H9 (cell line): ENCODE measurements around the gene GRK1. TPM values are rescaled to one million over a fixed set of nuclear protein-coding genes. Genes with fewer than 3 reads are reported as not detected.

ENCODE experiments used
- DNase-seq: peaks from one replicate; pipeline ENCODE4 v3.0.0-alpha.2; 2017
- H2AFZ ChIP-seq: one replicate; pipeline ENCODE4 v1.6.1; 2013; ENCODE audit warnings: mild to moderate bottlenecking, low read length, control low read depth, moderate library complexity
- H2AK5ac ChIP-seq: 2 replicates; pipeline ENCODE4 v1.6.1; 2013; ENCODE audit warnings: low read length, control low read depth, mixed read lengths; ENCODE audit not compliant: insufficient read length
- H2BK120ac ChIP-seq: one replicate; pipeline ENCODE4 v1.6.1; 2013; ENCODE audit warnings: low read depth, mild to moderate bottlenecking, low read length, control low read depth, inconsistent platforms; ENCODE audit not compliant: poor library complexity, severe bottlenecking
- H2BK12ac ChIP-seq: 2 replicates; pipeline ENCODE4 v1.6.1; 2013; ENCODE audit warnings: low read length, control low read depth, mixed read lengths, low read depth; ENCODE audit not compliant: insufficient read length
- H2BK15ac ChIP-seq: 2 replicates; pipeline ENCODE4 v1.6.1; 2013; ENCODE audit warnings: low read depth, low read length, control low read depth
- H2BK20ac ChIP-seq: one replicate; pipeline ENCODE4 v1.6.1; 2013; ENCODE audit warnings: low read depth, mild to moderate bottlenecking, low read length, control low read depth, inconsistent platforms; ENCODE audit not compliant: poor library complexity, severe bottlenecking
- H2BK5ac ChIP-seq: 2 replicates; pipeline ENCODE4 v1.6.1; 2013; ENCODE audit warnings: low read length, control low read depth, mixed read lengths; ENCODE audit not compliant: insufficient read length
- H3K14ac ChIP-seq: 2 replicates; pipeline ENCODE4 v1.6.1; 2013; ENCODE audit warnings: low read length, control low read depth; ENCODE audit not compliant: insufficient read depth
- H3K18ac ChIP-seq: 2 replicates; pipeline ENCODE4 v1.6.1; 2013; ENCODE audit warnings: low read depth, mild to moderate bottlenecking, mixed read lengths, low read length, control low read depth; ENCODE audit not compliant: insufficient read length
- H3K23ac ChIP-seq: 2 replicates; pipeline ENCODE4 v1.6.1; 2013; ENCODE audit warnings: low read length, control low read depth, mixed read lengths, low read depth; ENCODE audit not compliant: insufficient read length
- H3K23me2 ChIP-seq: 2 replicates; pipeline ENCODE4 v1.6.1; 2013; ENCODE audit warnings: low read depth, mild to moderate bottlenecking, mixed read lengths, low read length, control low read depth; ENCODE audit not compliant: insufficient read length, poor library complexity, severe bottlenecking
- H3K27ac ChIP-seq: 2 replicates; pipeline ENCODE4 v1.5.1; 2013; ENCODE audit warnings: low read length, control low read depth, mixed read lengths, low read depth; ENCODE audit not compliant: insufficient read length
- H3K27me3 ChIP-seq: 2 replicates; pipeline ENCODE4 v1.6.1; 2013; ENCODE audit warnings: low read length, control low read depth, inconsistent platforms; ENCODE audit not compliant: insufficient read depth
- H3K4ac ChIP-seq: 2 replicates; pipeline ENCODE4 v1.6.1; 2013; ENCODE audit warnings: low read depth, mild to moderate bottlenecking, control low read depth, inconsistent platforms, low read length, moderate library complexity
- H3K4me1 ChIP-seq: 2 replicates; pipeline ENCODE4 v1.6.1; 2013; ENCODE audit warnings: low read length, control low read depth, inconsistent platforms; ENCODE audit not compliant: insufficient read depth
- H3K4me2 ChIP-seq: 2 replicates; pipeline ENCODE4 v1.6.1; 2013; ENCODE audit warnings: low read length, control low read depth, mixed read lengths; ENCODE audit not compliant: insufficient read length, insufficient read depth
- H3K56ac ChIP-seq: 2 replicates; pipeline ENCODE4 v1.6.1; 2013; ENCODE audit warnings: low read depth, mild to moderate bottlenecking, mixed read lengths, low read length, control low read depth; ENCODE audit not compliant: insufficient read length
- H3K79me1 ChIP-seq: 2 replicates; pipeline ENCODE4 v1.6.1; 2013; ENCODE audit warnings: low read depth, mild to moderate bottlenecking, moderate library complexity, low read length, control low read depth, inconsistent platforms; ENCODE audit not compliant: insufficient read depth, poor library complexity, severe bottlenecking
- H3K79me2 ChIP-seq: 2 replicates; pipeline ENCODE4 v1.6.1; 2013; ENCODE audit warnings: low read length, control low read depth, inconsistent platforms; ENCODE audit not compliant: insufficient read depth
- H3K9ac ChIP-seq: 2 replicates; pipeline ENCODE4 v1.6.1; 2013; ENCODE audit warnings: low read length, control low read depth, mixed read lengths; ENCODE audit not compliant: insufficient read length; ENCODE audit errors: extremely low read depth
- H3K9me3 ChIP-seq: one replicate; pipeline ENCODE4 v1.6.1; 2013; ENCODE audit warnings: low read depth, low read length, inconsistent platforms; ENCODE audit not compliant: control insufficient read depth
- H3T11ph ChIP-seq: one replicate; pipeline ENCODE4 v1.6.1; 2013; ENCODE audit warnings: mild to moderate bottlenecking, low read length, control low read depth, inconsistent platforms
- H4K20me1 ChIP-seq: one replicate; pipeline ENCODE4 v1.6.1; 2013; ENCODE audit not compliant: control insufficient read depth, insufficient read length, insufficient read depth
- H4K5ac ChIP-seq: 2 replicates; pipeline ENCODE4 v1.6.1; 2013; ENCODE audit warnings: low read depth, mild to moderate bottlenecking, mixed read lengths, low read length, control low read depth; ENCODE audit not compliant: insufficient read length
- H4K8ac ChIP-seq: replicated peaks from 2 replicates; pipeline ENCODE4 v1.6.1; 2013; ENCODE audit warnings: low read length, control low read depth, mixed read lengths, low read depth; ENCODE audit not compliant: insufficient read length
- H4K91ac ChIP-seq: 2 replicates; pipeline ENCODE4 v1.6.1; 2013; ENCODE audit warnings: low read depth, mild to moderate bottlenecking, moderate library complexity, mixed read lengths, low read length, control low read depth; ENCODE audit not compliant: insufficient read length
- H3K27ac Mint-ChIP-seq, 3 experiments: 2 replicates in 2 of 3; 3 replicates in 1 of 3; pipeline ENCODE4 v1.8.0; 2020 to 2021; ENCODE audit warnings: mixed read lengths in 3 of 3, mild to moderate bottlenecking in 1 of 3, moderate library complexity in 1 of 3
- H3K27me3 Mint-ChIP-seq: 2 replicates; pipeline ENCODE4 v1.8.0; 2021; ENCODE audit warnings: low read depth, mild to moderate bottlenecking, moderate library complexity, mixed read lengths
- H3K36me3 Mint-ChIP-seq, 3 experiments: 2 replicates in 2 of 3; 3 replicates in 1 of 3; pipeline ENCODE4 v1.8.0; 2020 to 2021; ENCODE audit warnings: low read depth in 3 of 3, mixed read lengths in 3 of 3; ENCODE audit not compliant: insufficient read depth in 1 of 3
- H3K4me1 Mint-ChIP-seq, 2 experiments: 2 replicates each; pipeline ENCODE4 v1.8.0; 2020; ENCODE audit warnings: mixed read lengths in 2 of 2
- H3K4me3 Mint-ChIP-seq, 2 experiments: 2 replicates in 1 of 2; 3 replicates in 1 of 2; pipeline ENCODE4 v1.8.0; 2020 to 2021; ENCODE audit warnings: mild to moderate bottlenecking in 2 of 2, mixed read lengths in 2 of 2, moderate library complexity in 1 of 2
- H3K9me3 Mint-ChIP-seq, 2 experiments: 2 replicates in 1 of 2; 3 replicates in 1 of 2; pipeline ENCODE4 v1.8.0; 2020; ENCODE audit warnings: mild to moderate bottlenecking in 2 of 2, mixed read lengths in 2 of 2, moderate library complexity in 1 of 2
- WGBS: extraction: QIAGEN DNeasy Blood & Tissue Kit; methylation state at CpG from one replicate; pipeline ENCODE4 v1.1.7; 2013; ENCODE audit warnings: missing lambda C conversion rate, low lambda C conversion rate, mixed read lengths; ENCODE audit not compliant: insufficient read length; ENCODE audit errors: extremely low coverage; 5-methylcytosine and 5-hydroxymethylcytosine counted together
- total RNA-seq: library from RNA; stranded (reverse); gene quantifications from 2 replicates; pipeline ENCODE4 v1.2.1, GENCODE V29; 2021
- TF ChIP-seq, protein P1 (sequence below): fragments of 200-600 bp; sonication (generic); conservative IDR thresholded peaks from 3 replicates; pipeline ENCODE4 v1.8.0; 2021; ENCODE audit warnings: antibody characterized with exemption, mild to moderate bottlenecking

GRK1 gene
- total RNA-seq, 1 experiment from 2014 or later: 0.31 TPM

DNA sequence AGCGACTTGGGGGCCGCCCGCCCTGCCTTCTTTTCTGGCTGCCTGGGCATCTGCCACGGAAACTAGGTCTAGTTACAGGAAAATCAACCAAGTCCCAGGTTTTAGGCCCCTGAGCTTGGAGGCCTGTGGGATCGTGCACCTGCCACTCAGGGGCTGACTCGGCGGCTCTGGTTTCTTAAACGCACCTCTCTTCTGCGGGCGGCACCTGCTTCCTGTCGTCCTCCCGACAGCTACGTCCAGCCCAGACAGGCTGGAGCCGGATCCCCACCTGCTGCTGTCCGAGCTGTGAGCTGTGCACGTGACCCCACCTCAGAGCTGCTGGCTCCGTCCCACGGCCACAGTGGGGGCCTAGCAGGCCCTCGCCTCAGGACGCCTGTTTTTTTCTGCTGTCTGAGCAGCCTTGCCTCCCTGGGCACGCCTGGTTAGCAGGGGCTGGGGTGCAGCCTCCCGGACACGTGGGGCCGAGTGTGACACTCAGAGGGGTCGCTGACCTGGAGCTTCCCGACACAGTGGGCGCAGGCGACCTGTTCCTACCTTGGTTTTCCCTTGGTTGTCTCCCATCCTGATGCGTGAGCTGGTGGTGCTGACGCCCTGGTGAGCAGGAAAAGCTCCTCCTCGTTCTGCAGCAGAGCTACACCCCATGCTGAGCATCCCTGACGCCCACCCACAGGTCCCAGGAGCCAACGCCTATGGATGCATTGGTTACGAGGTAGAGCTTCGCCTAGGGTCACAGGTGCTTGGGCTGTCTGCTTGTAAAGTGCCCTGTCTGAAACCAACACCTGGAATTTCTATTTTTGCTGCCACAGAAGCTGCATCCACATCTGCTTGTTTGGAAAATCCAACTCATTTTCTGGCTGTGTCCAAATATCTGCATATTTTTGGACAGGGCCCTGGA, 109.5 kb downstream of the GRK1 start:
- no peaks in the 10 kb centered on the region for H3K79me1 ChIP-seq
- H4K5ac ChIP-seq: no peak overlapping the region
- peaks cover 2% of the 10 kb centered on the region for H4K20me1 ChIP-seq
- H4K91ac ChIP-seq: no peak overlapping the region
- no peak overlapping the region for H3K4ac ChIP-seq
- H3K27me3 Mint-ChIP-seq: peaks cover 26% of the 10 kb centered on the region
- no peak overlapping the region for H3K9ac ChIP-seq
- H3K4me3 Mint-ChIP-seq: no peak overlapping the region
- H3K9me3 Mint-ChIP-seq: peaks cover 0 to 4% of the 10 kb centered on the region in 2 experiments; a peak in 2 of 5 replicates
- no peak overlapping the region for H3K18ac ChIP-seq
- no peaks in the 10 kb centered on the region for H3K79me2 ChIP-seq
- no peaks in the 10 kb centered on the region for H3K9me3 ChIP-seq
- H4K8ac ChIP-seq: no peak overlapping the region
- H2BK120ac ChIP-seq: no peak overlapping the region
- H2BK5ac ChIP-seq: no peak overlapping the region
- H3K27ac ChIP-seq: no peak overlapping the region
- H2BK12ac ChIP-seq: no peak overlapping the region
- H3K4me1 Mint-ChIP-seq: no peaks in the 10 kb centered on the region
- no peak overlapping the region for H3K4me2 ChIP-seq
- no peak for DNase-seq
- no peaks in the 10 kb centered on the region; a peak in 2 of 7 replicates for H3K36me3 Mint-ChIP-seq
- H3K23ac ChIP-seq: no peak overlapping the region
- TF ChIP-seq, protein P1, sequence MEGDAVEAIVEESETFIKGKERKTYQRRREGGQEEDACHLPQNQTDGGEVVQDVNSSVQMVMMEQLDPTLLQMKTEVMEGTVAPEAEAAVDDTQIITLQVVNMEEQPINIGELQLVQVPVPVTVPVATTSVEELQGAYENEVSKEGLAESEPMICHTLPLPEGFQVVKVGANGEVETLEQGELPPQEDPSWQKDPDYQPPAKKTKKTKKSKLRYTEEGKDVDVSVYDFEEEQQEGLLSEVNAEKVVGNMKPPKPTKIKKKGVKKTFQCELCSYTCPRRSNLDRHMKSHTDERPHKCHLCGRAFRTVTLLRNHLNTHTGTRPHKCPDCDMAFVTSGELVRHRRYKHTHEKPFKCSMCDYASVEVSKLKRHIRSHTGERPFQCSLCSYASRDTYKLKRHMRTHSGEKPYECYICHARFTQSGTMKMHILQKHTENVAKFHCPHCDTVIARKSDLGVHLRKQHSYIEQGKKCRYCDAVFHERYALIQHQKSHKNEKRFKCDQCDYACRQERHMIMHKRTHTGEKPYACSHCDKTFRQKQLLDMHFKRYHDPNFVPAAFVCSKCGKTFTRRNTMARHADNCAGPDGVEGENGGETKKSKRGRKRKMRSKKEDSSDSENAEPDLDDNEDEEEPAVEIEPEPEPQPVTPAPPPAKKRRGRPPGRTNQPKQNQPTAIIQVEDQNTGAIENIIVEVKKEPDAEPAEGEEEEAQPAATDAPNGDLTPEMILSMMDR: no peak
- H3K56ac ChIP-seq: no peak overlapping the region
- H3K27ac Mint-ChIP-seq: no peak overlapping the region
- H2BK15ac ChIP-seq: no peak overlapping the region
- no peak overlapping the region for H2AK5ac ChIP-seq
- H3K23me2 ChIP-seq: no peaks in the 10 kb centered on the region
- no peaks in the 10 kb centered on the region for H3K4me1 ChIP-seq
- no peak overlapping the region for H3T11ph ChIP-seq
- no peak overlapping the region for H3K14ac ChIP-seq
- WGBS: no CpG with 5 or more reads among the region's 35 CpGs
- H3K27me3 ChIP-seq: no peaks in the 10 kb centered on the region
- no peak overlapping the region for H2BK20ac ChIP-seq
- no peak overlapping the region for H2AFZ ChIP-seq
